HTERT RPE-1 (cell line): ENCODE measurements around the gene ZHX3.

Experiments used
- in situ Hi-C: fragments of 300-500 bp; cut with MboI; formaldehyde crosslinking; loops from 4 replicates; pipeline ENCODE4 v1.14.3; 2020; ENCODE audit warnings: low sequenced_read_pairs

ZHX3 gene

GRCh38 chr20:41200446-41201202 lies 116.9 kb downstream of the ZHX3 start:
- in situ Hi-C loops: no loop called here

- in situ Hi-C loops: no loop called here
These were observed 119.1 kb downstream of the ZHX3 start for GRCh38 chr20:41198443-41198842.

GRCh38 chr20:41196653-41197225 lies 120.8 kb downstream of the ZHX3 start:
- in situ Hi-C loops: no loop called here

- in situ Hi-C loops: no loop called here
These were observed 125.0 kb downstream of the ZHX3 start for GRCh38 chr20:41192575-41192974.

- in situ Hi-C loops: no loop called here
These were observed 125.7 kb downstream of the ZHX3 start for GRCh38 chr20:41191562-41192500.

GRCh38 chr20:41187668-41188067 lies 129.9 kb downstream of the ZHX3 start:
- in situ Hi-C loops: no loop called here

- in situ Hi-C loops: no loop called here
These were observed 132.3 kb downstream of the ZHX3 start for GRCh38 chr20:41185013-41185757.

- in situ Hi-C loops: no loop called here
These were observed 133.7 kb downstream of the ZHX3 start for GRCh38 chr20:41183831-41184230.

GRCh38 chr20:41183391-41183790 lies 134.1 kb downstream of the ZHX3 start:
- in situ Hi-C loops: no loop called here

GRCh38 chr20:41182296-41183212 lies 135.0 kb downstream of the ZHX3 start:
- in situ Hi-C loops: no loop called here

- in situ Hi-C loops: no loop called here
These were observed 136.0 kb downstream of the ZHX3 start for GRCh38 chr20:41181567-41181966.

- in situ Hi-C loops: no loop called here
These were observed 136.8 kb downstream of the ZHX3 start for GRCh38 chr20:41180599-41181333.

- in situ Hi-C loops: no loop called here
These were observed 137.6 kb downstream of the ZHX3 start for GRCh38 chr20:41179961-41180360.

GRCh38 chr20:41178904-41179432 lies 138.6 kb downstream of the ZHX3 start:
- in situ Hi-C loops: no loop called here

GRCh38 chr20:41178495-41178894 lies 139.0 kb downstream of the ZHX3 start:
- in situ Hi-C loops: no loop called here

- in situ Hi-C loops: no loop called here
These were observed 139.9 kb downstream of the ZHX3 start for GRCh38 chr20:41177636-41178035.

GRCh38 chr20:41176711-41177552 lies 140.6 kb downstream of the ZHX3 start:
- in situ Hi-C loops: no loop called here

GRCh38 chr20:41175727-41176330 lies 141.7 kb downstream of the ZHX3 start:
- in situ Hi-C loops: no loop called here
